Liver (tissue), 3 donors: ENCODE results near the gene COX5B.

Experiments used
- ATF3 ChIP-seq: IDR thresholded peaks from 2 replicates; pipeline ENCODE4 v1.6.1; 2016; ENCODE audit warnings: antibody characterized with exemption
- CTCF ChIP-seq: fragments of 150-350 bp; IDR thresholded peaks from 2 replicates; pipeline ENCODE4 v1.5.1; 2017; ENCODE audit warnings: improper control_type of control experiment, low read depth, low read length; ENCODE audit not compliant: missing input control
- FOXA2 ChIP-seq: IDR thresholded peaks from 2 replicates; pipeline ENCODE4 v1.6.1; 2016; ENCODE audit warnings: antibody characterized with exemption
- HNF4A ChIP-seq, 2 donors: conservative IDR thresholded peaks; 2 replicates each; pipeline ENCODE4 v1.6.1; 2016; ENCODE audit warnings: antibody characterized with exemption in 2 of 2, mild to moderate bottlenecking in 2 of 2
- JUND ChIP-seq, 2 donors: IDR thresholded peaks; 2 replicates each; pipeline ENCODE4 v1.6.1; 2016; ENCODE audit warnings: antibody characterized with exemption in 2 of 2
- MAX ChIP-seq: IDR thresholded peaks from 2 replicates; pipeline ENCODE4 v1.6.1; 2016; ENCODE audit warnings: antibody characterized with exemption
- NR2F2 ChIP-seq: IDR thresholded peaks from 2 replicates; pipeline ENCODE4 v1.6.1; 2016; ENCODE audit warnings: antibody characterized with exemption
- RAD21 ChIP-seq, 2 donors: IDR thresholded peaks; 2 replicates each; pipeline ENCODE4 v1.6.1; 2016; ENCODE audit warnings: antibody characterized with exemption in 2 of 2, mild to moderate bottlenecking in 2 of 2
- REST ChIP-seq: IDR thresholded peaks from 2 replicates; pipeline ENCODE4 v1.6.1; 2016; ENCODE audit warnings: antibody characterized with exemption, mild to moderate bottlenecking
- SP1 ChIP-seq: IDR thresholded peaks from 2 replicates; pipeline ENCODE4 v1.6.1; 2018; ENCODE audit warnings: antibody characterized with exemption, mild to moderate bottlenecking
- donor health status: healthy.
- donor health status: healthy.

GRCh38 chr2:97670471-97670870 is 24.6 kb downstream of the COX5B start:
- TF ChIP-seq JUND (IDR thresholded peaks at IDR 0.05) (no peak), CTCF (no peak), REST (no peak), ATF3 (no peak), FOXA2 (no peak), RAD21 (IDR thresholded peaks at IDR 0.05) (no peak), MAX (no peak), SP1 (no peak), NR2F2 (no peak), HNF4A (conservative IDR thresholded peaks at IDR 0.05) (no peak)
